Measurements from ENCODE around the gene AHCYL1.

The AHCYL1 gene

DNA sequence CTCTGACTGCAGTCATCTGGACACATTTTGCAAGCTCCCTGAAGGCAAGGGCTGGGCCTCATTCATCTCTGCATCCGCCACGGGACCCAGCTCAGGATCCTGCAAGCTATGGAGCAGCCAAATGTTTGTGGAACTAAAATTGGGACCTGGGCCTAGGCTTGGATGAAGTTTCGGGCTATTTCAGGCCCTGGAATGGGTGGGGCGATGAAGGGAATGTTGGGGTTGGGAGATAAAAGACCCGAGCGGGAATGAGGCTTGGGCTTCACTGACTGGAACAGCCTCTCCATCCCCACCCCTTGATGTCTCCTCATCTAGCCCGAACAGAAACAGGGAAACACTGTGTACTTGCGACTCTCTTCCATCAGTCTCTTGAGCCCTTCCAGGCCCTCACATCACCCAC is 7.3 kb upstream of the AHCYL1 start:
- H3K27me3 ChIP-seq (ENCODE audit: insufficient read depth, poor library complexity, severe bottlenecking) = no peaks in the 10 kb centered on the region
- TF ChIP-seq REST (IDR thresholded peaks at IDR 0.05; ENCODE audit: insufficient replicate concordance, low read depth) = no peak
- TF ChIP-seq SPI1 (IDR thresholded peaks at IDR 0.05; ENCODE audit: borderline replicate concordance, low read depth) = no peak
- no peak for TF ChIP-seq POLR2AphosphoS5 (IDR thresholded peaks at IDR 0.05; ENCODE audit: low read depth)
- TF ChIP-seq, protein P1, sequence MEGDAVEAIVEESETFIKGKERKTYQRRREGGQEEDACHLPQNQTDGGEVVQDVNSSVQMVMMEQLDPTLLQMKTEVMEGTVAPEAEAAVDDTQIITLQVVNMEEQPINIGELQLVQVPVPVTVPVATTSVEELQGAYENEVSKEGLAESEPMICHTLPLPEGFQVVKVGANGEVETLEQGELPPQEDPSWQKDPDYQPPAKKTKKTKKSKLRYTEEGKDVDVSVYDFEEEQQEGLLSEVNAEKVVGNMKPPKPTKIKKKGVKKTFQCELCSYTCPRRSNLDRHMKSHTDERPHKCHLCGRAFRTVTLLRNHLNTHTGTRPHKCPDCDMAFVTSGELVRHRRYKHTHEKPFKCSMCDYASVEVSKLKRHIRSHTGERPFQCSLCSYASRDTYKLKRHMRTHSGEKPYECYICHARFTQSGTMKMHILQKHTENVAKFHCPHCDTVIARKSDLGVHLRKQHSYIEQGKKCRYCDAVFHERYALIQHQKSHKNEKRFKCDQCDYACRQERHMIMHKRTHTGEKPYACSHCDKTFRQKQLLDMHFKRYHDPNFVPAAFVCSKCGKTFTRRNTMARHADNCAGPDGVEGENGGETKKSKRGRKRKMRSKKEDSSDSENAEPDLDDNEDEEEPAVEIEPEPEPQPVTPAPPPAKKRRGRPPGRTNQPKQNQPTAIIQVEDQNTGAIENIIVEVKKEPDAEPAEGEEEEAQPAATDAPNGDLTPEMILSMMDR (IDR thresholded peaks at IDR 0.05; ENCODE audit: insufficient read depth, low read length) = no peak
- TF ChIP-seq GABPA (IDR thresholded peaks at IDR 0.05; ENCODE audit: low read depth) = no peak
- DNase-seq (ENCODE audit: low read depth in 1 of 2, low spot score in 1 of 2) = no peak
- no peak overlapping the region for H3K27ac ChIP-seq (replicated peaks)
- no peak overlapping the region for H3K4me3 ChIP-seq (replicated peaks; ENCODE audit: insufficient read depth, low read length)

GRCh38 chr1:109977657-109978378 is 6.7 kb upstream of the AHCYL1 start:
- H3K4me3 ChIP-seq (replicated peaks; ENCODE audit: insufficient read depth, low read length) = no peak overlapping the region
- DNase-seq (ENCODE audit: low read depth in 1 of 2, low spot score in 1 of 2) = no peak
- H3K27me3 ChIP-seq (ENCODE audit: insufficient read depth, poor library complexity, severe bottlenecking) = no peaks in the 10 kb centered on the region
- H3K27ac ChIP-seq (replicated peaks) = no peak overlapping the region
- TF ChIP-seq, protein P1 (IDR thresholded peaks at IDR 0.05; ENCODE audit: insufficient read depth, low read length) = no peak
- TF ChIP-seq SPI1 (IDR thresholded peaks at IDR 0.05; ENCODE audit: borderline replicate concordance, low read depth) (no peak), REST (IDR thresholded peaks at IDR 0.05; ENCODE audit: insufficient replicate concordance, low read depth) (no peak), POLR2AphosphoS5 (IDR thresholded peaks at IDR 0.05; ENCODE audit: low read depth) (no peak), GABPA (IDR thresholded peaks at IDR 0.05; ENCODE audit: low read depth) (no peak)

GRCh38 chr1:109978761-109979488 is 5.6 kb upstream of the AHCYL1 start:
- Histone ChIP-seq H3K4me3 (replicated peaks; ENCODE audit: insufficient read depth, low read length) (no peak overlapping the region), H3K27ac (replicated peaks) (no peak overlapping the region), H3K27me3 (ENCODE audit: insufficient read depth, poor library complexity, severe bottlenecking) (no peaks in the 10 kb centered on the region)
- TF ChIP-seq GABPA (IDR thresholded peaks at IDR 0.05; ENCODE audit: low read depth) = no peak
- TF ChIP-seq, protein P1 (IDR thresholded peaks at IDR 0.05; ENCODE audit: insufficient read depth, low read length) = no peak
- no peak for TF ChIP-seq REST (IDR thresholded peaks at IDR 0.05; ENCODE audit: insufficient replicate concordance, low read depth)
- no peak for TF ChIP-seq POLR2AphosphoS5 (IDR thresholded peaks at IDR 0.05; ENCODE audit: low read depth)
- no peak for TF ChIP-seq SPI1 (IDR thresholded peaks at IDR 0.05; ENCODE audit: borderline replicate concordance, low read depth)
- DNase-seq (ENCODE audit: low read depth in 1 of 2, low spot score in 1 of 2) = no peak
